PC-3 (cell line): ENCODE results near the gene GALNT14. TPM values are rescaled to one million over a fixed set of nuclear protein-coding genes. Genes with fewer than 3 reads are reported as not detected.

Experiments
- ATAC-seq: fragments of 200-7000 bp; cut with Tn5 transposase; 2 replicates; pipeline ENCODE4 v1.9.1; 2020; ENCODE audit warnings: mild to moderate bottlenecking, moderate library complexity
- BruUV-seq: library from RNA; stranded (reverse); fragments of 400-500 nt; replicated peaks from 2 replicates; lab custom pipeline; 2021; lab: Mats Ljungman, UMichigan
- CTCF ChIA-PET: fragments of 300-600 bp; sonication (Branson Sonifier 250); formaldehyde crosslinking; loops from one replicate; lab custom pipeline; 2022; ENCODE audit warnings: antibody characterized with exemption; lab: Charles Lee
- POLR2A ChIA-PET: fragments of 300-600 bp; sonication (Branson Sonifier 250); formaldehyde crosslinking; loops from one replicate; lab custom pipeline; 2022; ENCODE audit warnings: antibody characterized with exemption; ENCODE audit not compliant: unreplicated experiment; lab: Charles Lee
- DNase-seq: peaks from one replicate; pipeline ENCODE4 v3.0.0-alpha.2; 2015
- H2AFZ ChIP-seq: fragments of 300-600 bp; sonication (generic); 2 replicates; pipeline ENCODE4 v1.6.0; 2016; ENCODE audit warnings: antibody characterized with exemption, low read length
- H3F3A ChIP-seq: fragments of 300-600 bp; sonication (generic); one replicate; pipeline ENCODE4 v1.6.0; 2017; ENCODE audit warnings: antibody characterized with exemption, low read length, control low read depth, mild to moderate bottlenecking; ENCODE audit not compliant: unreplicated experiment
- H3K27ac ChIP-seq: fragments of 300-600 bp; sonication (generic); 2 replicates; pipeline ENCODE4 v1.5.1; 2016; ENCODE audit warnings: mild to moderate bottlenecking, low read length
- H3K27me3 ChIP-seq: fragments of 300-600 bp; sonication (generic); 2 replicates; pipeline ENCODE4 v1.6.1; 2016; ENCODE audit warnings: low read length, mixed read lengths
- H3K36me3 ChIP-seq: fragments of 300-600 bp; sonication (generic); 2 replicates; pipeline ENCODE4 v1.6.1; 2016; ENCODE audit warnings: low read depth, mixed run types, low read length, mixed read lengths
- H3K4me1 ChIP-seq: fragments of 300-600 bp; sonication (generic); 2 replicates; pipeline ENCODE4 v1.5.1; 2016; ENCODE audit warnings: low read length; ENCODE audit not compliant: insufficient read depth
- H3K4me2 ChIP-seq: fragments of 300-600 bp; sonication (generic); 2 replicates; pipeline ENCODE4 v1.6.0; 2016; ENCODE audit warnings: low read length
- H3K4me3 ChIP-seq: fragments of 300-600 bp; sonication (generic); 2 replicates; pipeline ENCODE4 v1.5.1; 2016; ENCODE audit warnings: mild to moderate bottlenecking, low read length, mixed read lengths
- H3K79me2 ChIP-seq: fragments of 300-600 bp; sonication (generic); 2 replicates; pipeline ENCODE4 v1.6.1; 2017; ENCODE audit warnings: low read length, mixed read lengths
- H3K9ac ChIP-seq: fragments of 300-600 bp; sonication (generic); 2 replicates; pipeline ENCODE4 v1.6.0; 2016; ENCODE audit warnings: mild to moderate bottlenecking, low read length
- H3K9me2 ChIP-seq: fragments of 300-600 bp; sonication (generic); replicated peaks from 2 replicates; pipeline ENCODE4 v1.6.1; 2016; ENCODE audit warnings: mixed run types, low read length, mixed read lengths
- H3K9me3 ChIP-seq: fragments of 300-600 bp; sonication (generic); 2 replicates; pipeline ENCODE4 v1.6.1; 2016; ENCODE audit warnings: low read length, mixed read lengths
- H4K20me1 ChIP-seq: fragments of 300-600 bp; sonication (generic); 2 replicates; pipeline ENCODE4 v1.6.1; 2016; ENCODE audit warnings: low read length, mixed read lengths
- CTCF ChIP-seq: fragments of 300-600 bp; sonication (generic); conservative IDR thresholded peaks from 2 replicates; pipeline ENCODE4 v1.5.1; 2017; ENCODE audit warnings: antibody characterized with exemption, low read depth, mild to moderate bottlenecking, low read length
- EZH2 ChIP-seq: fragments of 300-600 bp; sonication (generic); IDR thresholded peaks from one replicate; pipeline ENCODE4 v1.6.1; 2017; ENCODE audit warnings: antibody characterized with exemption, mild to moderate bottlenecking, low read length; ENCODE audit not compliant: unreplicated experiment
- EZH2phosphoT487 ChIP-seq: fragments of 300-600 bp; sonication (generic); IDR thresholded peaks from 2 replicates; pipeline ENCODE4 v1.6.1; 2018; ENCODE audit warnings: mild to moderate bottlenecking, antibody characterized with exemption, low read length, borderline replicate concordance
- intact Hi-C: fragments of 100-400 bp; cut with micrococcal nuclease; formaldehyde crosslinking; loops from 2 replicates; pipeline ENCODE4 v1.9.0; 2023
- total RNA-seq: library from RNA; depleted of rRNA; stranded (reverse); fragments of >200 nt; gene quantifications from 2 replicates; pipeline ENCODE4 v1.2.3, GENCODE V29; 2014

GALNT14 gene
- total RNA-seq, 1 experiment from 2014 or later, result 10.2 TPM

GRCh38 chr2:30936977-30937376 is 201.3 kb downstream of the GALNT14 start:
- Histone ChIP-seq H3F3A (no peaks in the 10 kb centered on the region), H2AFZ (no peak overlapping the region), H3K4me3 (no peak overlapping the region), H4K20me1 (no peaks in the 10 kb centered on the region), H3K9me3 (no peaks in the 10 kb centered on the region), H3K27ac (no peak overlapping the region), H3K27me3 (no peaks in the 10 kb centered on the region), H3K79me2 (no peaks in the 10 kb centered on the region), H3K4me2 (no peak overlapping the region), H3K36me3 (no peaks in the 10 kb centered on the region), H3K9me2 (no peaks in the 10 kb centered on the region), H3K9ac (no peak overlapping the region), H3K4me1 (no peaks in the 10 kb centered on the region)
- no peak for TF ChIP-seq CTCF
- no peak for TF ChIP-seq EZH2phosphoT487
- no peak for TF ChIP-seq EZH2
- no peak for DNase-seq
- no peak for ATAC-seq
- intact Hi-C loops, result no loop called here
- ChIA-PET CTCF (no interaction called here), POLR2A (no interaction called here)
- BruUV-seq, result no TSS peak

GRCh38 chr2:30935795-30936194 is 202.4 kb downstream of the GALNT14 start:
- H2AFZ ChIP-seq, result no peak overlapping the region
- H4K20me1 ChIP-seq, result no peaks in the 10 kb centered on the region
- TF ChIP-seq EZH2phosphoT487 (no peak), EZH2 (no peak)
- no peak overlapping the region for H3K4me2 ChIP-seq
- no peak overlapping the region for H3K4me3 ChIP-seq
- H3K9ac ChIP-seq, result no peak overlapping the region
- H3F3A ChIP-seq, result no peaks in the 10 kb centered on the region
- H3K4me1 ChIP-seq, result no peaks in the 10 kb centered on the region
- no peak for ATAC-seq
- intact Hi-C loops, result no loop called here
- no peak overlapping the region for H3K27ac ChIP-seq
- H3K79me2 ChIP-seq, result no peaks in the 10 kb centered on the region
- BruUV-seq, result no TSS peak
- CTCF ChIA-PET, result no interaction called here
- no peaks in the 10 kb centered on the region for H3K9me3 ChIP-seq
- no peaks in the 10 kb centered on the region for H3K36me3 ChIP-seq
- no peaks in the 10 kb centered on the region for H3K27me3 ChIP-seq
- POLR2A ChIA-PET, result no interaction called here
- no peaks in the 10 kb centered on the region for H3K9me2 ChIP-seq
- no peak for DNase-seq

- H3K4me3 ChIP-seq, result no peak overlapping the region
- H2AFZ ChIP-seq, result no peak overlapping the region
- no peak overlapping the region for H3K27ac ChIP-seq
- ATAC-seq (no peak), DNase-seq (no peak)
- no TSS peak for BruUV-seq
- no peaks in the 10 kb centered on the region for H4K20me1 ChIP-seq
- H3K9me3 ChIP-seq, result no peaks in the 10 kb centered on the region
- H3K4me1 ChIP-seq, result no peaks in the 10 kb centered on the region
- H3F3A ChIP-seq, result no peaks in the 10 kb centered on the region
- intact Hi-C loops, result no loop called here
- H3K79me2 ChIP-seq, result no peaks in the 10 kb centered on the region
- H3K9ac ChIP-seq, result no peak overlapping the region
- H3K36me3 ChIP-seq, result no peaks in the 10 kb centered on the region
- ChIA-PET CTCF (no interaction called here), POLR2A (no interaction called here)
- no peaks in the 10 kb centered on the region for H3K27me3 ChIP-seq
- no peak overlapping the region for H3K4me2 ChIP-seq
- H3K9me2 ChIP-seq, result no peaks in the 10 kb centered on the region
- no peak for TF ChIP-seq EZH2
- no peak for TF ChIP-seq CTCF
- TF ChIP-seq EZH2phosphoT487, result no peak
These were observed 204.2 kb downstream of the GALNT14 start for GRCh38 chr2:30934066-30934465.
